Measurements from ENCODE around the gene PRPS1L1.
A peak's percentile ranks its signal among the peaks of the same experiment; 100 is the strongest.

PRPS1L1 gene

DNA sequence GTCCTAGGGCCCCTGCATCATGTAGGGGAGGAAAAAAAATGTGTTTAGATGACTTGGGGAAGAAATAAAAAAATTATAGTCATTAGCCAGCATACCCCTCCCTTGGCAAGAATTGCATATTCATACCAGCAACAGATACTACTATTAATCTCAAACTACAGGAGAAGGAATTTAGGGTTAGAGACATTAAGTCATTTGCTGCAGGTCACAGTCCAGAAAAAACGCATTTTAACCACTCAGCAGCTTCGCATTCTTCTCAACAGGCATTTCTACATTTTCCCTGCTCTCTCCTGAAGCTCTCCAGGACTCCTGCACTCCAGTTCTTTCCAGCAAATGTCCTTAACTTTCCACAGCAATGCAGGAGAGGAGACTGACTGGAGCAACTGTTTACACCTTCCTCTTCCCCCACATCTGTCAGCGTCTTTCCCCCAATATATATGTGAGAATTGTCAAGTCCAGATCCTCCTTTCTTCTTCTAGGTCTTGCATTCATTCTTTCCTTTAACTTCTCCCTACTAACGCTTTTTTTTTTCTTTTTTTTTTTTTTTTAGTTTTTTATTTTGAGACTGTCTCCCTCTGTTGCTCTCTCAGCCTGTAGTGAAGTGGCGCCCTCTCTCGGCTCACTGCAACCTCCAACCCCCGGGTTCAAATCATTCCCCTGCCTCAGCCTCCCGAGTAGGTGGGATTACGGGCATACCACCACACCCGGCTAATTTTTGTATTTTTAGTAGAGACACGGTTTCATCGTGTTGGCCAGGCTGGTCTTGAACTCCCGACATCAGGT is 35.6 kb downstream of the PRPS1L1 start:
- ChIA-PET CTCF (interaction anchor here (0.7 to 2.1 kb wide), 5 partner anchors 10 to 222 kb away, joined by 3 to 7 read pairs (median 4); no protein-coding TSS in a partner anchor), POLR2A (no interaction called here)
- no peak for TF ChIP-seq CTCF (IDR thresholded peaks at IDR 0.05; ENCODE audit: insufficient read depth, low read length, missing control alignments)
- no peak for DNase-seq (ENCODE audit: low read depth, low spot score)
- H3K4me3 ChIP-seq (ENCODE audit: low read depth, low read length) = no peak overlapping the region

DNA sequence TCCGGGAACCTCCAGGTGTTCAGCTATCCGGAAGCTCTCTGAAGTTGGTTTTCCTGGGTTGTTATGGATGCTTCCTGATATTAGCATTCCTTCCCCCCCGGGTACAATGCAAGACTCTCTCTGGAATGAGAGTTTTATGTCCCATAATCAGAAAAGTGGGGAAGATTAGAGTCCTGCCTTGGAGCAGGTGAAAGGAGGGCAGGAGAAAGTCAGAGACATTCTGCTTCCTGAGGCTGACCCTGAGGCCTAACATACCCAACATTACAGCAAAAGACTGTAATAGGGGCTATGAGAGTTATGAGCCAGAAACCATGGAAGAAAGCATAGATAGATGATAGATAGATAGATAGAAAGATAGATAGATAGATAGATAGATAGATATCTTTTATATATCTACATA is 36.9 kb downstream of the PRPS1L1 start:
- no peak for DNase-seq (ENCODE audit: low read depth, low spot score)
- CTCF ChIA-PET = interaction anchor here (1.4 kb wide), 1 partner anchor 310 kb away, joined by 3 read pairs; no protein-coding TSS in a partner anchor
- no peak overlapping the region for H3K4me3 ChIP-seq (ENCODE audit: low read depth, low read length)
- no peak for TF ChIP-seq CTCF (IDR thresholded peaks at IDR 0.05; ENCODE audit: insufficient read depth, low read length, missing control alignments)
- POLR2A ChIA-PET = no interaction called here

DNA sequence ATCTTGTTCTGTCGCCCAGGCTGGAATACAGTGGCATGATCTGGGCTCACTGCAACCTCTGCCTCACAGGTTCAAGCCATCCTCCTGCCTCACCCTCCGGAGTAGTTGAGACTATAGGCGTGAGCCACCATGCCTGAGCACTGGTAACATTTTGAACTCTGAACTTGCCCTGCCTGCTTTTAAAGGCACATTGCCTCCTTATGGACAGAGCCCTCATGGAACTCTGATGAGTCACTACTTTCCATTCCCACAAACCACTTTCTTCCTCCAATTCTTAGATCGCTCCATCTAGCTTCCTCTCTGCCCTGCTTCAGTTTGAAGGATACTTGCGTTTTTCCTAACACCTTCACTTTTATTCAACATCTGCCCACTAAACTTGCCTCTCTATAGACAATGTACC is 38.1 kb downstream of the PRPS1L1 start:
- no peak overlapping the region for H3K4me3 ChIP-seq (ENCODE audit: low read depth, low read length)
- ChIA-PET CTCF (interaction anchor here (2.1 kb wide), 1 partner anchor 219 kb away, joined by 6 read pairs; no protein-coding TSS in a partner anchor), POLR2A (no interaction called here)
- no peak for TF ChIP-seq CTCF (IDR thresholded peaks at IDR 0.05; ENCODE audit: insufficient read depth, low read length, missing control alignments)
- DNase-seq (ENCODE audit: low read depth, low spot score) = no peak

- no peak overlapping the region for H3K4me3 ChIP-seq (ENCODE audit: low read depth, low read length)
- DNase-seq (ENCODE audit: low read depth, low spot score) = no peak
- ChIA-PET CTCF (interaction anchor here (2.1 kb wide), 1 partner anchor 218 kb away, joined by 6 read pairs; no protein-coding TSS in a partner anchor), POLR2A (no interaction called here)
- no peak for TF ChIP-seq CTCF (IDR thresholded peaks at IDR 0.05; ENCODE audit: insufficient read depth, low read length, missing control alignments)
Measured at GRCh38 chr7:17988858-17989257, 38.8 kb downstream of the PRPS1L1 start.

GRCh38 chr7:17988141-17988540 is 39.5 kb downstream of the PRPS1L1 start:
- POLR2A ChIA-PET = no interaction called here
- no peak overlapping the region for H3K4me3 ChIP-seq (ENCODE audit: low read depth, low read length)
- CTCF ChIA-PET = interaction anchor here (2.1 kb wide), 1 partner anchor 218 kb away, joined by 6 read pairs; no protein-coding TSS in a partner anchor
- no peak for DNase-seq (ENCODE audit: low read depth, low spot score)
- no peak for TF ChIP-seq CTCF (IDR thresholded peaks at IDR 0.05; ENCODE audit: insufficient read depth, low read length, missing control alignments)

DNA sequence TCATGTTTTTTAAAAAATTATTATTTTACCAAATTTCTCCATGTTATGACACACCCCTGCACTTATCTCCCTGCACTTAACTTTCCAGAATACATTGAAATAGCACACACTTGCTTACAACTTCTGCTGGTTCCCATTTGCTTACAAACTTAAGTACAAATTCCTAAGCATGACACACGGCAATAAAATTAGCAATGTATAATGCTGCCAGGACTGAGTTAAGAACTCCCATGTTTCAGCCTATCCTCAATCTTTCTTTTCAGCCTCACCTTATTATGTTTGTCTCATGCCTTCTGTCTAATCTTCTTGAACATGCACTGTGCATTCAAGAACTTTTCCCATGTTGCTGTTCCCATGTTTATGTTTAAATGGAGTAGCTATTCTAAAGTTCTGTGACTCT is 40.8 kb downstream of the PRPS1L1 start:
- POLR2A ChIA-PET = no interaction called here
- DNase-seq (ENCODE audit: low read depth, low spot score) = peak; percentile 64
- TF ChIP-seq CTCF (IDR thresholded peaks at IDR 0.05; ENCODE audit: insufficient read depth, low read length, missing control alignments) = no peak
- H3K4me3 ChIP-seq (ENCODE audit: low read depth, low read length) = no peak overlapping the region
- CTCF ChIA-PET = no interaction called here
